NCI-H128 (cell line): ENCODE measurements around the gene FAM78A.
"Not testable (repeated sequence)": the region's sequence is repeated elsewhere in the genome, so short reads cannot be mapped to it uniquely, and the experiment has no call there.

Source experiments
- DNase-seq: peaks from one replicate; lab custom pipeline; 2025; ENCODE audit not compliant: unreplicated experiment; lab: John Stamatoyannopoulos, UW

The FAM78A gene

DNA sequence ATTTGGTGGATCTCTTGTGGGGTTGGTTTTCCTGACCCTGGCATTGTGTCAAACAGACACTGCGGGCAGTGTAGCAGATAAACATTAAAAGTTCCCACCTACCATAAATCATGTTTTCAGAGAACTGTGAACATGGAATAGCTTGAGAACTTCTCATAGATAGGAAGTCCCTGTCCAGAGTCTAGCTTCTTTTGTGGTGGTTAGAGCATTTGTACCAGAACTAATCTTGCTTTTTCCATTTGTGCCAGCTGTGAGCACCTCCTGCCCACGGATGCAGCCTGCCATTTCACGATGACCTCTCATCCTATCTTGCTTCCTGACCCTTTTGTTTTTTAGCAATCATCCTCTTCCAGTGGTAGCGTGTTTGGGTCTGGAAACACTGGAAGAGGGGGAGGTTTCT is 61.4 kb downstream of the FAM78A start:
- no peak for DNase-seq

DNA sequence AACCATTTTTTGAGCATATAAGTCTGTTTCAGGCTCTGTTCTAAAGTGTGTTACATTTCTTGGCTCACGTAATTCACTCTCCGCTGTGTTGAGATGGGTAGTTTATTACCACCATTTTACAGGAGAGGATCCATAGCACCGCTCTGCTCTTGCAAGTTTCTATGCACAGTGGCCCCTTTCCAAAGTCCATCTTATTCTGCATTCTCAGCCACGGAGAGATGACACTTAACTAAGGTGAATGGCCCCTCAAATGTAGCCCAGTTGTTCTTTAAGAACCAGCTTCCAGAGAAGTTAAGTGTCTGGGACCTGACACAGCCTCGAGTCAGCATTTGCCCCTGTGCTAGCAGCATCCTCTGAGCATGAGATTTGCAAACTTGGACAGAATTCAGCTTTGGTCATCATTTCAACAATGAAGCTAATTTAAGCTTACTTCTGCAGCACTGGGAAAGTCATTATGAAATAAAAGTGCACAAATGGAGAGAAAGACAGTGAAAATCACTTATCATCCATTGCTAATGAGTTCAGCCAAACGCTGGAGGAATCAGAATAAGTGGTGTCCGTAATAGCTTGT is 61.9 kb downstream of the FAM78A start:
- DNase-seq = no peak

DNA sequence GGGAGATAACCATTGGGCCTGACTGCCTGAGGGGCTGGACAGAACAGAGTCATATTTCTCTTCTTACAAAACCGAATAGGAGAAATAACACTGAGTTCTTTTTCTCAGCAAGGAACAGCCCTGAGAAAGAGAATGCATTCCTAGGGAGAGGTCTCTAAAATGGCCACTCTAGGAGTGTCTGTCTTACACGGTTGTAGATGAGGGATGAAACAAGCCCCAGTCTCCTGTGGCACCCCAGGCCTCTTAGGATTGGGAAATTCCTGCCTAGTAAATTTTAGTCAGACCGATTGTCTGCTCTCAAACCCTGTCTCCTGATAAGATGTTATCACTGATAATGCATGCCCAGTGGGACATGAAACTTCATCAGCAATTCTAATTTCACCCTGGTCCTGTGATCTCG is 64.4 kb downstream of the FAM78A start:
- not testable (repeated sequence) for DNase-seq
